Fibroblast of lung (primary cell): ENCODE results near the gene DCLK2. TPM values are rescaled to one million over a fixed set of nuclear protein-coding genes. Genes with fewer than 3 reads are reported as not detected.
A peak's percentile ranks its signal among the peaks of the same experiment; 100 is the strongest.

Experiments used
- DNase-seq, 2 donors: peaks; one replicate each; pipeline versions ENCODE4 v3.0.0 to v3.0.0-alpha.2; 2010; ENCODE audit warnings: low read depth in 2 of 2
- H2AFZ ChIP-seq: 2 replicates; pipeline ENCODE4 v1.5.1; 2012; ENCODE audit warnings: low read length, control low read depth, inconsistent platforms
- H3K27ac ChIP-seq: 2 replicates; pipeline ENCODE4 v1.5.1; 2011; ENCODE audit warnings: low read length, control low read depth; ENCODE audit not compliant: insufficient read depth
- H3K27me3 ChIP-seq: 2 replicates; pipeline ENCODE4 v1.5.1; 2011; ENCODE audit warnings: mild to moderate bottlenecking, low read length; ENCODE audit not compliant: control insufficient read depth, insufficient read depth
- H3K36me3 ChIP-seq: 2 replicates; pipeline ENCODE4 v1.5.1; 2011; ENCODE audit warnings: low read length; ENCODE audit not compliant: control insufficient read depth, insufficient read depth
- H3K4me1 ChIP-seq: 2 replicates; pipeline ENCODE4 v1.5.1; 2011; ENCODE audit warnings: low read length; ENCODE audit not compliant: control insufficient read depth, insufficient read depth; ENCODE audit errors: extremely low read depth
- H3K4me2 ChIP-seq: 2 replicates; pipeline ENCODE4 v1.5.1; 2011; ENCODE audit warnings: low read length, control low read depth; ENCODE audit not compliant: insufficient read depth; ENCODE audit errors: extremely low read depth
- H3K4me3 ChIP-seq, 4 experiments: fragments of 200-600 bp in 1 of 4; sonication (generic) in 1 of 4; replicated peaks in 1 of 4; 2 replicates each; pipeline ENCODE4 v1.5.1; 2011 to 2016; ENCODE audit warnings: low read length in 4 of 4, low read depth in 3 of 4, mild to moderate bottlenecking in 3 of 4, control low read depth in 2 of 4, inconsistent platforms in 1 of 4, mixed read lengths in 1 of 4; ENCODE audit not compliant: insufficient read depth in 1 of 4; ENCODE audit errors: control extremely low read depth in 1 of 4
- H3K79me2 ChIP-seq: 2 replicates; pipeline ENCODE4 v1.5.1; 2012; ENCODE audit warnings: mild to moderate bottlenecking, low read length, inconsistent platforms; ENCODE audit not compliant: control insufficient read depth, insufficient read depth
- H3K9ac ChIP-seq: 2 replicates; pipeline ENCODE4 v1.5.1; 2011; ENCODE audit warnings: mild to moderate bottlenecking, low read length, control low read depth; ENCODE audit not compliant: insufficient read depth
- H3K9me3 ChIP-seq: 2 replicates; pipeline ENCODE4 v1.5.1; 2012; ENCODE audit warnings: low read depth, low read length; ENCODE audit not compliant: control insufficient read depth, insufficient read depth
- H4K20me1 ChIP-seq: 2 replicates; pipeline ENCODE4 v1.5.1; 2011; ENCODE audit warnings: low read length; ENCODE audit not compliant: control insufficient read depth, insufficient read depth; ENCODE audit errors: extremely low read depth
- EZH2 ChIP-seq: IDR thresholded peaks from 2 replicates; pipeline ENCODE4 v1.5.1; 2012; ENCODE audit warnings: low read length, control low read depth, mild to moderate bottlenecking; ENCODE audit errors: missing control alignments
- polyA plus RNA-seq, 2 donors: library from polyadenylated mRNA; depleted of rRNA in 1 of 2; stranded (reverse) in 1 of 2; unstranded in 1 of 2; fragments of >200 nt; gene quantifications; 2 replicates each; pipeline ENCODE4 v1.2.1, GENCODE V29; 2011 to 2012; ENCODE audit warnings: missing spikeins in 1 of 2
- total RNA-seq: library from RNA; depleted of rRNA; stranded (reverse); fragments of >200 nt; gene quantifications from 2 replicates; pipeline ENCODE4 v1.2.1, GENCODE V29; 2014
- TF ChIP-seq, protein P1 (sequence below), 2 donors: IDR thresholded peaks in 1 of 2; conservative IDR thresholded peaks in 1 of 2; 1 replicate in 1 of 2; 2 replicates in 1 of 2; pipeline ENCODE4 v1.5.1; 2011 to 2012; ENCODE audit warnings: low read length in 2 of 2, control low read depth in 1 of 2, inconsistent platforms in 1 of 2, low read depth in 1 of 2, mild to moderate bottlenecking in 1 of 2

DCLK2 gene
- total and polyA plus RNA-seq, 2 donors (not counting 1 experiment from before 2014, with no cell fraction given), result 3.8 to 14.0 TPM

GRCh38 chr4:150135134-150135772, 57.0 kb downstream of the DCLK2 start:
- Histone ChIP-seq H3K27me3 (no peaks in the 10 kb centered on the region), H3K4me1 (peaks cover 9% of the 10 kb centered on the region), H2AFZ (no peak overlapping the region), H3K4me3 (no peak overlapping the region), H4K20me1 (no peaks in the 10 kb centered on the region), H3K27ac (no peak overlapping the region), H3K9me3 (no peaks in the 10 kb centered on the region), H3K9ac (no peak overlapping the region), H3K4me2 (no peak overlapping the region), H3K36me3 (no peaks in the 10 kb centered on the region), H3K79me2 (no peaks in the 10 kb centered on the region)
- no peak for TF ChIP-seq EZH2
- TF ChIP-seq, protein P1, sequence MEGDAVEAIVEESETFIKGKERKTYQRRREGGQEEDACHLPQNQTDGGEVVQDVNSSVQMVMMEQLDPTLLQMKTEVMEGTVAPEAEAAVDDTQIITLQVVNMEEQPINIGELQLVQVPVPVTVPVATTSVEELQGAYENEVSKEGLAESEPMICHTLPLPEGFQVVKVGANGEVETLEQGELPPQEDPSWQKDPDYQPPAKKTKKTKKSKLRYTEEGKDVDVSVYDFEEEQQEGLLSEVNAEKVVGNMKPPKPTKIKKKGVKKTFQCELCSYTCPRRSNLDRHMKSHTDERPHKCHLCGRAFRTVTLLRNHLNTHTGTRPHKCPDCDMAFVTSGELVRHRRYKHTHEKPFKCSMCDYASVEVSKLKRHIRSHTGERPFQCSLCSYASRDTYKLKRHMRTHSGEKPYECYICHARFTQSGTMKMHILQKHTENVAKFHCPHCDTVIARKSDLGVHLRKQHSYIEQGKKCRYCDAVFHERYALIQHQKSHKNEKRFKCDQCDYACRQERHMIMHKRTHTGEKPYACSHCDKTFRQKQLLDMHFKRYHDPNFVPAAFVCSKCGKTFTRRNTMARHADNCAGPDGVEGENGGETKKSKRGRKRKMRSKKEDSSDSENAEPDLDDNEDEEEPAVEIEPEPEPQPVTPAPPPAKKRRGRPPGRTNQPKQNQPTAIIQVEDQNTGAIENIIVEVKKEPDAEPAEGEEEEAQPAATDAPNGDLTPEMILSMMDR (conservative IDR thresholded peaks at IDR 0.05 in 1 of 2, IDR thresholded peaks at IDR 0.05 in 1 of 2; ENCODE audit: low read depth in 1 of 2, low read length in 2 of 2), result no peak
- peak; percentile 37 to 64 for DNase-seq

GRCh38 chr4:150136036-150136435, 57.8 kb downstream of the DCLK2 start:
- H3K36me3 ChIP-seq, result no peaks in the 10 kb centered on the region
- peak; percentile 28 to 76 for DNase-seq
- no peaks in the 10 kb centered on the region for H3K9me3 ChIP-seq
- no peaks in the 10 kb centered on the region for H3K27me3 ChIP-seq
- no peak overlapping the region for H3K4me2 ChIP-seq
- TF ChIP-seq, protein P1 (conservative IDR thresholded peaks at IDR 0.05 in 1 of 2, IDR thresholded peaks at IDR 0.05 in 1 of 2; ENCODE audit: low read depth in 1 of 2, low read length in 2 of 2), result no peak
- TF ChIP-seq EZH2, result no peak
- peak overlapping the region; percentile 9 for H3K27ac ChIP-seq
- no peak overlapping the region for H3K9ac ChIP-seq
- H4K20me1 ChIP-seq, result no peaks in the 10 kb centered on the region
- peaks cover 12% of the 10 kb centered on the region for H3K4me1 ChIP-seq
- H3K4me3 ChIP-seq, result no peak overlapping the region
- H2AFZ ChIP-seq, result no peak overlapping the region
- no peaks in the 10 kb centered on the region for H3K79me2 ChIP-seq

GRCh38 chr4:150136481-150136880, 58.2 kb downstream of the DCLK2 start:
- Histone ChIP-seq H3K9me3 (no peaks in the 10 kb centered on the region), H3K4me3 (no peak overlapping the region), H4K20me1 (no peaks in the 10 kb centered on the region), H3K36me3 (no peaks in the 10 kb centered on the region), H3K27ac (peak overlapping the region; percentile 9), H3K27me3 (no peaks in the 10 kb centered on the region), H3K4me1 (peaks cover 15% of the 10 kb centered on the region), H2AFZ (no peak overlapping the region), H3K79me2 (no peaks in the 10 kb centered on the region), H3K4me2 (no peak overlapping the region), H3K9ac (no peak overlapping the region)
- DNase-seq, result peak; percentile 47 to 86
- no peak for TF ChIP-seq EZH2
- TF ChIP-seq, protein P1 (conservative IDR thresholded peaks at IDR 0.05 in 1 of 2, IDR thresholded peaks at IDR 0.05 in 1 of 2; ENCODE audit: low read depth in 1 of 2, low read length in 2 of 2), result no peak
